ENCODE results near the gene PDE8B. TPM values are rescaled to one million over a fixed set of nuclear protein-coding genes. Genes with fewer than 3 reads are reported as not detected.

Gene PDE8B
- total RNA-seq, 1 experiment from 2014 or later: 0.17 TPM

DNA sequence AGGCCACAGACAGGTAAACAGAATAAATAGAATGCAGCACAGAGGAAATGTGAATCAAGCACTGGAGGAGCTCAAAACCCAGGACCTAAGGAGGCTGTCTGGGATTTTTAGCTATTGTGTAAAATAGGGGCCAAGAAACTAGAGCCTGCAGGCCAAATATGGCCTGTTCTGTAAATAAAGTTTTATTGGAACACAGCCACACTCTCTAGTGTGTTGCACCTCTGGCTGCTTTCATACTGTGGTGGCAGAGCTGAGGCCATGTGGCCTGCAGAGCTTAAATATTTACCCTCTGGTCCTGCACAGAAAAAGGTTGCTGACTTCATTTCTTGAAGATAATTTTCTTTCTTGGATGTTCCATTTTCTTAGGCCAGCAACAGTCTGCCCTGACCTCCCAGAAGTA, 145.3 kb downstream of the PDE8B start:
- TF ChIP-seq POLR2AphosphoS5 (IDR thresholded peaks at IDR 0.05; ENCODE audit: low read depth, low read length): no peak
- TF ChIP-seq POLR2A (IDR thresholded peaks at IDR 0.05; ENCODE audit: borderline replicate concordance, extremely low read depth, insufficient read depth, insufficient read length): no peak
- no peak for TF ChIP-seq CBX3 (IDR thresholded peaks at IDR 0.05; ENCODE audit: low read depth)
- TF ChIP-seq YY1 (IDR thresholded peaks at IDR 0.05; ENCODE audit: extremely low read depth, insufficient replicate concordance, low read depth, low read length): no peak
- no peak for TF ChIP-seq RAD21 (IDR thresholded peaks at IDR 0.05; ENCODE audit: low read depth)
- no peak for TF ChIP-seq EZH2 (IDR thresholded peaks at IDR 0.05)
- ChIA-PET CTCF (no interaction called here), RAD21 (ENCODE audit: low non-redundant PET in 1 of 2, low total read pairs in 2 of 2, uncharacterized antibody in 2 of 2, unreplicated experiment in 2 of 2) (no interaction called here), POLR2A (no interaction called here)
- intact Hi-C loops (cut with micrococcal nuclease): no loop called here
- Histone ChIP-seq H3K9ac (ENCODE audit: low read length) (no peak overlapping the region), H2AFZ (ENCODE audit: low read depth, low read length, poor library complexity, severe bottlenecking) (no peak overlapping the region), H3K27me3 (ENCODE audit: insufficient read depth, low read length) (no peaks in the 10 kb centered on the region), H3K9me2 (ENCODE audit: insufficient read depth) (no peaks in the 10 kb centered on the region), H3K9me3 (ENCODE audit: control insufficient read depth in 1 of 2, insufficient read depth in 1 of 2, low read depth in 1 of 2, low read length in 2 of 2) (no peaks in the 10 kb centered on the region), H3K4me1 (ENCODE audit: control insufficient read depth in 1 of 2, insufficient read depth in 2 of 2, low read length in 2 of 2) (peaks cover 0 to 4% of the 10 kb centered on the region in 2 experiments; a peak in 1 of 4 replicates), H3K36me3 (ENCODE audit: control insufficient read depth in 1 of 2, insufficient read depth in 2 of 2, low read length in 2 of 2) (no peaks in the 10 kb centered on the region), H4K20me1 (ENCODE audit: insufficient read depth) (no peaks in the 10 kb centered on the region), H3K4me3 (replicated peaks in 1 of 2; ENCODE audit: low read depth in 1 of 2, low read length in 2 of 2) (no peak overlapping the region), H3K27ac (ENCODE audit: low read depth, low read length) (no peak overlapping the region), H3K4me2 (ENCODE audit: low read length) (no peak overlapping the region), H3K79me2 (ENCODE audit: insufficient read depth, low read length) (no peaks in the 10 kb centered on the region)
- no TSS peak for BruUV-seq (replicated peaks)
- DNase-seq (ENCODE audit: low read depth, low spot score): no peak
- ATAC-seq: no peak

DNA sequence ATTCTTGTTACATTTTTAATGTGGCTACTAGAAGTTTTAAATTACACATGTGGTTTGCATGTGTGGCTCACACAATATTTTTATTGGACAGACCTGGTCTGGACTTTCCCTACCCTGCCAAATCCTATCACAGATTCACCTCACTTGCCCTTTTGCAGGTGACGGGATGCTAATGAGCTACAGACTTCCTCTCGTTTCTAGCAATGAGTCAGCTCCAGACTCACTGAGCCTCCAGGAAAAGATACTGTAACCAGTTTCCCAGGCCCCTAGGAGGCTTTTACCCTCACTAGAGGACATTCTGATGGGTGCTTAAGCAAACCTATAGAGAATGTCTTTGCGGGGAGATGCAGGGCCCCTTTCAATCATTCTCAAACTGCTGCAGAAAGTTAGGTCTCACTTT, 146.3 kb downstream of the PDE8B start:
- Histone ChIP-seq H3K9me3 (ENCODE audit: control insufficient read depth in 1 of 2, insufficient read depth in 1 of 2, low read depth in 1 of 2, low read length in 2 of 2) (no peaks in the 10 kb centered on the region), H3K27me3 (ENCODE audit: insufficient read depth, low read length) (no peaks in the 10 kb centered on the region), H3K4me2 (ENCODE audit: low read length) (no peak overlapping the region), H3K27ac (ENCODE audit: low read depth, low read length) (no peak overlapping the region), H3K4me1 (ENCODE audit: control insufficient read depth in 1 of 2, insufficient read depth in 2 of 2, low read length in 2 of 2) (peaks cover 0 to 4% of the 10 kb centered on the region in 2 experiments; a peak in 1 of 4 replicates), H3K9ac (ENCODE audit: low read length) (no peak overlapping the region), H3K4me3 (replicated peaks in 1 of 2; ENCODE audit: low read depth in 1 of 2, low read length in 2 of 2) (no peak overlapping the region), H3K79me2 (ENCODE audit: insufficient read depth, low read length) (no peaks in the 10 kb centered on the region), H4K20me1 (ENCODE audit: insufficient read depth) (no peaks in the 10 kb centered on the region), H3K36me3 (ENCODE audit: control insufficient read depth in 1 of 2, insufficient read depth in 2 of 2, low read length in 2 of 2) (no peaks in the 10 kb centered on the region), H2AFZ (ENCODE audit: low read depth, low read length, poor library complexity, severe bottlenecking) (no peak overlapping the region), H3K9me2 (ENCODE audit: insufficient read depth) (no peaks in the 10 kb centered on the region)
- RAD21 ChIA-PET (ENCODE audit: low non-redundant PET in 1 of 2, low total read pairs in 2 of 2, uncharacterized antibody in 2 of 2, unreplicated experiment in 2 of 2): no interaction called here
- CTCF ChIA-PET: no interaction called here
- no peak; the same call in 1 of the 2 replicates for ATAC-seq
- no peak for TF ChIP-seq EZH2phosphoT487 (IDR thresholded peaks at IDR 0.05; ENCODE audit: borderline replicate concordance)
- TF ChIP-seq, protein P1, sequence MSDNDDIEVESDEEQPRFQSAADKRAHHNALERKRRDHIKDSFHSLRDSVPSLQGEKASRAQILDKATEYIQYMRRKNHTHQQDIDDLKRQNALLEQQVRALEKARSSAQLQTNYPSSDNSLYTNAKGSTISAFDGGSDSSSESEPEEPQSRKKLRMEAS (IDR thresholded peaks at IDR 0.05): no peak
- POLR2A ChIA-PET: no interaction called here
- intact Hi-C loops (cut with micrococcal nuclease): no loop called here
- DNase-seq (ENCODE audit: low read depth, low spot score): no peak
- no TSS peak for BruUV-seq (replicated peaks)

Measured in HCT116 (cell line).